ENCODE results near the gene TTLL6.

GRCh38 chr17:48719642-48720265, 97.3 kb downstream of the TTLL6 start:
- TF ChIP-seq CTCF (IDR thresholded peaks at IDR 0.05; ENCODE audit: insufficient read depth, low read length, poor library complexity, severe bottlenecking) (no peak), EZH2phosphoT487 (conservative IDR thresholded peaks at IDR 0.05; ENCODE audit: low read length) (no peak)
